Skeletal muscle satellite cell (primary cell): ENCODE results near the gene CPLANE1.
"Not testable (repeated sequence)": the region's sequence is repeated elsewhere in the genome, so short reads cannot be mapped to it uniquely, and the experiment has no call there.

Experiments
- H3K27me3 ChIP-seq: 2 replicates; pipeline ENCODE4 v1.7.0; 2013; ENCODE audit warnings: low read length; ENCODE audit not compliant: control insufficient read depth, insufficient read depth
- H3K36me3 ChIP-seq: 2 replicates; pipeline ENCODE4 v1.7.0; 2013; ENCODE audit warnings: mild to moderate bottlenecking, control low read depth, low read length; ENCODE audit not compliant: insufficient read depth
- H3K4me1 ChIP-seq: 2 replicates; pipeline ENCODE4 v1.7.0; 2013; ENCODE audit warnings: low read length; ENCODE audit not compliant: control insufficient read depth, insufficient read depth
- H3K4me2 ChIP-seq: 2 replicates; pipeline ENCODE4 v1.7.0; 2013; ENCODE audit warnings: mild to moderate bottlenecking, low read length
- H3K4me3 ChIP-seq: 2 replicates; pipeline ENCODE4 v1.7.0; 2013; ENCODE audit warnings: low read length
- H3K9ac ChIP-seq: 2 replicates; pipeline ENCODE4 v1.7.0; 2013; ENCODE audit warnings: mild to moderate bottlenecking, low read depth, low read length, moderate library complexity
- H3K9me3 ChIP-seq: replicated peaks from 2 replicates; pipeline ENCODE4 v1.7.0; 2013; ENCODE audit warnings: mild to moderate bottlenecking, control low read depth, low read length

CPLANE1 gene

GRCh38 chr5:37170856-37171255 is 78.3 kb downstream of the CPLANE1 start:
- Histone ChIP-seq H3K27me3 (no peaks in the 10 kb centered on the region), H3K4me3 (no peak overlapping the region), H3K4me2 (no peak overlapping the region), H3K9me3 (no peaks in the 10 kb centered on the region), H3K36me3 (peaks cover 75% of the 10 kb centered on the region), H3K4me1 (no peaks in the 10 kb centered on the region), H3K9ac (no peak overlapping the region)

DNA sequence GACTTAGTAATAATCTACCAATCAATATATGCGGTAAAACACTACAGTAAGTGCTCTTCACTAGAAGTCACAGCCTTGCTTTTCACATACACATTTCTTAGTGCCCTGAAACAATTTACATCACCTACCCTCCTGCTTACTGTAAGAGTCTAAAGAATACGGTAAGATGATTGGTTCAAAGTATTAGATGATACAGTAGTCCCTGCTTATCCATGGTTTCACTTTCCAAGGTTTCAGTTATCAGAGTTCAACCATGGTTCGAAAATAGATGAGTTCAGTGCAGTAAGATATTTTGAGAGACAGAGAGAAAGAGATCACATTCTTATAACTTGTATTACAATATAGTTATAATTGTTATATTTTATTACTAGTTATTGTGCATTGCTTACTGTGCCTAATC is 83.0 kb downstream of the CPLANE1 start:
- no peaks in the 10 kb centered on the region for H3K9me3 ChIP-seq
- no peak overlapping the region for H3K9ac ChIP-seq
- H3K4me2 ChIP-seq: no peak overlapping the region
- peaks cover 61% of the 10 kb centered on the region for H3K36me3 ChIP-seq
- no peaks in the 10 kb centered on the region for H3K4me1 ChIP-seq
- H3K4me3 ChIP-seq: no peak overlapping the region
- no peaks in the 10 kb centered on the region for H3K27me3 ChIP-seq

DNA sequence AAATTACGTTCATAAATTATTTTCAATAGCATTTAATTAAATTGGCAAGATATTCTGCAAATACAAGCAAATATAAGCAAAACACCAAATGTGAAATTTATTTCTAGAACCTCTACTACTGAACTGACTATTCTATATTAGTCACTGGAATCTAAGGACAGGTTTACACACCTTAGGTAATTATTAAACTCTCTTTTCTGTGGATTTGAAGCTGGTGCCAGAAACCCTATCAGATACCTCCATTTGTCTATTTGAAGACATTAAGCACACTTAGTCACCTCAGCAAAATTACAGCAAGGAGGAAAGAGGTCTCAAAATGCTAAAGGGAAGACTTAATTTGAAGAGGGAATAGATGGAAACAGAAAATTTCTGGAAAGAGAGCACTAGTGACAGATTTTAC is 83.4 kb downstream of the CPLANE1 start:
- Histone ChIP-seq H3K4me2 (no peak overlapping the region), H3K36me3 (peaks cover 56% of the 10 kb centered on the region), H3K4me1 (no peaks in the 10 kb centered on the region), H3K27me3 (no peaks in the 10 kb centered on the region), H3K4me3 (no peak overlapping the region), H3K9ac (no peak overlapping the region), H3K9me3 (no peaks in the 10 kb centered on the region)

DNA sequence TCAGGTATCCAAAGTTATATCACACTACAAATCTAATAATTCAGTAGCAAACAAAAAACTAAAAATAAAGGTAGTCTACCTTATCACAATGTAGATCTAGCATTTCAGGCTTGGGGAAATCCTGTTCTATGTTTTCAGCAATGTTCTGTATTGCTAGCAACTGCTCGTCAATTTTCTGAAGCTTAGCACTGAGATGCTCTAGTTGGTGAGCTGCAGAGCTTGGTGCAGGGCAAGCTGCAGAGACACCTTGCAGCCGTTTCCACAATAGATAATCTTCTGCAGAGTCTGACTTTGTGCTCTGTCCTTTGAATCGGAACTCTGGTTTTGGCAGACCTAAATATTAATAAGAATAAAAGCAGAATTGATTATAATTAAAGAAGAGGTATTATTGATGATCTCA is 95.5 kb downstream of the CPLANE1 start:
- no peak overlapping the region for H3K9ac ChIP-seq
- no peak overlapping the region for H3K4me2 ChIP-seq
- H3K4me3 ChIP-seq: no peak overlapping the region
- no peaks in the 10 kb centered on the region for H3K4me1 ChIP-seq
- H3K36me3 ChIP-seq: peaks cover 54% of the 10 kb centered on the region
- no peaks in the 10 kb centered on the region for H3K27me3 ChIP-seq
- no peaks in the 10 kb centered on the region for H3K9me3 ChIP-seq

DNA sequence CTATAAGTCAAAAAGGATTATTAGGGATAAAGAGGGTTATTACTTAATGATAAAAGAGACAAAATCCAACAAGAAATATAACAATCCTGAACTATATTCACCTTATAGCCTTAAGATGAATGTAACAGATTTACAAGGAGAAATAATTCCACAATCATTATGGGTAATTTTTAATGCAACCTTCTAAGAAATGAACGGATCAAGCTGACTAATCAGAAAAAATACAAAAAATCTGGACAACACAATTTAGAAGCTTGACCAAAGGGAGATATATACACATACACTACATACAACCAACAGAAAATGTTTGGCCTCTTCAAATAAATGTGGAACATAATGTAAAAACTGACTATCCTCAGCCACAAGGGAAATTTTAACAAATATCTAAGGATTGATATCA is 102.3 kb downstream of the CPLANE1 start:
- H3K36me3 ChIP-seq: peaks cover 28% of the 10 kb centered on the region
- no peak overlapping the region for H3K9ac ChIP-seq
- peaks cover 6% of the 10 kb centered on the region for H3K9me3 ChIP-seq
- H3K4me3 ChIP-seq: no peak overlapping the region
- H3K4me1 ChIP-seq: no peaks in the 10 kb centered on the region
- no peaks in the 10 kb centered on the region for H3K27me3 ChIP-seq
- H3K4me2 ChIP-seq: no peak overlapping the region

GRCh38 chr5:37136694-37137093 is 112.5 kb downstream of the CPLANE1 start:
- H3K4me1 ChIP-seq: no peaks in the 10 kb centered on the region

GRCh38 chr5:37135312-37135711 is 113.9 kb downstream of the CPLANE1 start:
- H3K4me1 ChIP-seq, H3K9ac ChIP-seq, H3K27me3 ChIP-seq, H3K9me3 ChIP-seq, H3K4me2 ChIP-seq, H3K4me3 ChIP-seq: not testable (repeated sequence)
- peaks cover 35% of the 10 kb centered on the region for H3K36me3 ChIP-seq

More at GRCh38 chr5:37136694-37137093, 112.5 kb downstream of the CPLANE1 start:
- H3K4me2 ChIP-seq: no peak overlapping the region
- H3K4me3 ChIP-seq: no peak overlapping the region
- H3K9ac ChIP-seq: no peak overlapping the region
- H3K36me3 ChIP-seq: peaks cover 47% of the 10 kb centered on the region
- no peaks in the 10 kb centered on the region for H3K27me3 ChIP-seq
- no peaks in the 10 kb centered on the region for H3K9me3 ChIP-seq

DNA sequence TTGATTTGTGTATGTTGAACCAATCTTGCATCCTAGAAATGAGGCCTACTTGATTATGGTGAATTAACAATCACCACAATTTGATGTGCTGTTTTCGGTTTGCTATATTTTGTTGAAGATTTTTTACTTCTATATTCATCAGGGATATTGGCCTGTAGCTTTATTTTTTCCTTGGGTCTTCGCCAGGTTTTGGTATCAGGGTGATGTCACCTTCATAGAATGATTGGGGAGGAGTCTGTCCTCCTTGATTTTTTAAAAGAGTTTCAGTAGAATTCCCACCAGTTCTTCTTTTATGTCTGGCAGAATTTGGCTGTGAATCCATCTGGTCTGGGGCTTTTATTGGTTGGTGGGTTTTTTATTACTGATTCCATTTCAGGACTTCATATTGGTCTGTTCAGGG is 115.2 kb downstream of the CPLANE1 start:
- H3K4me3 ChIP-seq: no peak overlapping the region
- no peak overlapping the region for H3K4me2 ChIP-seq
- peaks cover 35% of the 10 kb centered on the region for H3K36me3 ChIP-seq
- no peaks in the 10 kb centered on the region for H3K9me3 ChIP-seq
- no peak overlapping the region for H3K9ac ChIP-seq
- H3K4me1 ChIP-seq: no peaks in the 10 kb centered on the region
- H3K27me3 ChIP-seq: no peaks in the 10 kb centered on the region

GRCh38 chr5:37132646-37133045 is 116.5 kb downstream of the CPLANE1 start:
- Histone ChIP-seq H3K9ac (no peak overlapping the region), H3K9me3 (no peaks in the 10 kb centered on the region), H3K36me3 (peaks cover 25% of the 10 kb centered on the region), H3K4me3 (no peak overlapping the region), H3K4me2 (no peak overlapping the region), H3K4me1 (no peaks in the 10 kb centered on the region), H3K27me3 (no peaks in the 10 kb centered on the region)

- no peaks in the 10 kb centered on the region for H3K27me3 ChIP-seq
- no peak overlapping the region for H3K4me3 ChIP-seq
- no peaks in the 10 kb centered on the region for H3K4me1 ChIP-seq
- H3K9ac ChIP-seq: no peak overlapping the region
- peaks cover 41% of the 10 kb centered on the region for H3K36me3 ChIP-seq
- H3K9me3 ChIP-seq: no peaks in the 10 kb centered on the region
- no peak overlapping the region for H3K4me2 ChIP-seq
Measured at GRCh38 chr5:37121465-37121864, 127.7 kb downstream of the CPLANE1 start.

DNA sequence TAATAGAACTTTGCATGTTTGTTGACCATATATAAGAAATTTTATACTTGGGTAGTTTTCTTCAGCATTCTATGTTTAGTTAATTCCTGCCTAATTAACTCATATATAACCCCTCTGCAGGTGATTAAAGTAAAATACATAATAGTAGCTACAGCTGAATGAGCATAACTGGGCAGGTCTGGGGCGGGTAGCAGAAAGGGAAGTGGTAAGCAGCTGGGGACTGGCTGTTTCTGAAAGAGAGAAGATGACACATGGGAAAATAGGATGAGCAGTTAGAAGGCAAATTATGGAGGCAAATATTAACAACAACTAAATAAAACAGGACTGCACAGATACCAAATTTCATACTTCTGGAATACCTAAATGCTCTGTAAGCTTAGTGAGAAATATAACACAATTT is 128.1 kb downstream of the CPLANE1 start:
- no peak overlapping the region for H3K9ac ChIP-seq
- no peak overlapping the region for H3K4me3 ChIP-seq
- peaks cover 43% of the 10 kb centered on the region for H3K36me3 ChIP-seq
- H3K4me2 ChIP-seq: no peak overlapping the region
- no peaks in the 10 kb centered on the region for H3K9me3 ChIP-seq
- H3K4me1 ChIP-seq: no peaks in the 10 kb centered on the region
- H3K27me3 ChIP-seq: no peaks in the 10 kb centered on the region

- Histone ChIP-seq H3K4me2 (no peak overlapping the region), H3K4me1 (no peaks in the 10 kb centered on the region), H3K9me3 (no peaks in the 10 kb centered on the region), H3K4me3 (no peak overlapping the region), H3K36me3 (peaks cover 46% of the 10 kb centered on the region), H3K27me3 (no peaks in the 10 kb centered on the region), H3K9ac (no peak overlapping the region)
Measured at GRCh38 chr5:37120270-37120669, 128.9 kb downstream of the CPLANE1 start.
